Putamen (tissue), 1 donor: ENCODE data around the gene RPL37.
"Not testable (repeated sequence)": the region's sequence is repeated elsewhere in the genome, so short reads cannot be mapped to it uniquely, and the experiment has no call there.

Experiments
- DNase-seq: peaks from one replicate; pipeline ENCODE4 v3.0.0-alpha.2; 2016; ENCODE audit warnings: low spot score

Gene RPL37

DNA sequence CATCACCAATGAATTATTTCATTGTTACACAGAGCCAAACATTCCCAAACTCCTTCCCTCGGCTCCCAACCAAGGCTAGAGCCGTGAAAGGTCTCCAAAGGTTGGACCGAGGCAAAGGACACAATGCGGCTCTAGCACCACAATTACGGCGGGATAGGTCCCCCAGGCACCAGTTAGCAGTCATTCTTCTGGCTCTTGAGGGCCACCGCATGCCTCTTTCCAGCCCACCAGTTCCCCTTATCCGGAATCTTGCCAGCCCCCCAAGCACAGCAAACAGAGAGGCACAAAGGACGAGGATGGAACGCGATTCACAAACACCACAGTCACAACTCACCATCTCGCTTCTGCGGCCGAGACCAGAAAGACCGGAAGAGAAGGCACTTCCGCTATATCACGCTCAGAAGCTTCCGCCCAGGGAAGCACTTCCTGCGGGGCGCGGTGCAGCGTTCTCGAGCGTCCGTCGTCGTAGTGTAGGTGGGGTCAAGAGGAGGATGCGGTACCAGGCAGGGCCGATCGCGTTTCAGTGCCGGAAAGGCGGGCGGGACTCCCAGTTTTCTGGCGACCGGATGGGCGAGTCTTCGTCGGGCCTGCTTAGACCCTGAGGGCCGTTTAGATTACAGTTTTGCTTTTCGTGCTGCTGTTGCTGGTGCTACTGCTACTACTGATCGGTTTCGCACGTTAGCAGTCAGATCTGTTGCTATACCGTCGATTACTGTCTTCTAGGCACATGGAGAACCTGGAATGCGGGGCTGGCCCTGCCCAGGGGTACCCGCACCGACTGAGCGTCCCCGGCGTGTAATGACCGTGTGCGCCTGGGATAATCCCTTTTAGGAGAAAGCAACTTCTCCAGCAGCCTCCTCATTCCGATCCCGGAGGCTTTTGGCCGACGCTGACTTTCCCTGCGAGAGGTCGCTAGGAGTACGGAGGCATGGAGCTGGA is at the start of gene RPL37:
RPL37 (minus strand) TSS at position 374 of the 939 bp plus-strand sequence; CDS start at position 337, 37 bp downstream.
- DNase-seq: peak; percentile 98

DNA sequence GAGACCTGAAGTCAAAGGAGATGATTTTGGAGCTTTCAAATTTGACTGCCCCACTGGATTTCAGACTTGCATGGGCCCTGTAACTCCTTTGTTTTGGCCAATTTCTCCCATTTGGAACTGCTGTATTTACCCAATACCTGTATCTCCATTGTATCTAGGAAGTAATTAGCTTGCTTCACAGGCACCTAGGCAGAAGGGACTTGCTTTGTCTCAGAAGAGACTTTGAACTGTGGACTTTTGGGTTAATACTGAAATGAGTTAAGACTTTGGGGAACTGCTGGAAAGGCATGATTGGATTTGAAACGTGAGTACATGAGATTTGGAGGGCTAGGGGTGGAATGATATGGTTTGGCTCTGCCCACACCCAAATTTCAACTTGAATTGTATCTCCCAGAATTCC is 48.0 kb upstream of the RPL37 start:
- not testable (repeated sequence) for DNase-seq

DNA sequence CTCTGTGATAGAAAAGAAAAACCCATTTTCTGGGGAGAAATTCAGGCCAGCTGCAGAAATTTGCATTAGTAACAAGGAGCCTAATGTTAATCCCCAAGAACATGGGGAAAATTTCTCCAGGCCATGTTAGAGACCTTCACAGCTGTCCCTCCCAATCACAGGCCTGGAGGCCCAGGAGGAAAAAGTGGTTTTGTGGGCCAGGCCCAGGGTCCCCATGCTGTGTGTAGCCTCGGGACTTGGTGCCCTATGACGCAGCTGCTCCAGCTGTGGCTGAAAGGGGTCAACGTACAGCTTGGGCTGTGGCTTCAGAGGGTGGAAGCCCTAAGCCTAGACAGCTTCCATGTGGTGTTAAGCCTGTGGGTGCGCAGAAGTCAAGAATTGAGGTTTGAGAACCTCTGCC is 47.3 kb upstream of the RPL37 start:
- no peak for DNase-seq

GRCh38 chr5:40879163-40879942 is 44.3 kb upstream of the RPL37 start:
- peak; percentile 19 for DNase-seq

DNA sequence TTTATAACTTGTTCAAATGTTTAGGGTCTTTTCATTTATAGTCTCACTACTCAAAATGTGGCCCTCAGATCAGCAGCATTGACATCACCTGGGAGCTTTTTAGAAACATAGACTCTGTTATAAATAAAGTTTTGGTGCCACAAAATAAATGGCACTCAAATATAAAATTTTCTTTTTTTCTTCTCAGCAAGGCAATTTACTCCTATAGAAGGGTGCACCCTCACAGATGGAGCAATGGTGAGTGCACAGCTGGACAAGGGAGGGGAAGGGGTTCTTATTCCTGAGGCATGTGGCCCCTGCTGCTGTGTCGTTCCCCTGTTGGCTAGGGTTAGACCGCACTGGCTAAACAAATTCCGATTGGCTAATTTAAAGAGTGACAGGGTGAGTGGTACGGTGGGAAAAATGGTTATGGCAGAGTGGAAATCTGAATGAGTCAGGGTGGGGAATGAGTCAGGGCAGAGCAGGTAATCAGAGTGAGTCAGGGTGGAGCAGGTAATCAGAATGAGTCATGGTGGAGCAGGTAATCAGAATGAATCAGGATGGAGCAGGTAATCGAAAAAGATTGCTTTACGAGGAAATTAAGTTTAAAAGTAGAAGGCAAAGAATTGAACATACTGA is 42.5 kb upstream of the RPL37 start:
- DNase-seq: no peak

DNA sequence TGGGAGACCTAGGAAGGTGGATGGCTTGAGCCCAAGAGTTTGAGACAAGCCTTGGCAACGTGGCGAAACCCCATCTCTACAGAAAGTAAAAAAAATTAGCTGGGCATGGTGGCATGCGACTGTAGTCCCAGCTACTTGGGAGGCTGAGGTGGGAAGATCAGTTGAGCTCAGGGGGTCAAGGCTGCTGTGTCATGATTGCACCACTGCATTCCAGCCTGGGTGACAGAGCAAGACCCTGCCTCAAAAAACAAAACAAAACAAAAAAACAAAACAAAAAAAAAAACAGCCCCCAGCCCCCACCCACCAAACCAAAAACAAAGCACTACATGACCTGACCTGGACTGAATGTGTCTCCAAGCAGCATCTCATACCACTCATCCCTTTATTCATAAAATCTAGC is 40.9 kb upstream of the RPL37 start:
- no peak for DNase-seq

GRCh38 chr5:40873286-40873880 is 38.4 kb upstream of the RPL37 start:
- DNase-seq: no peak

- not testable (repeated sequence) for DNase-seq
Measured at GRCh38 chr5:40872253-40872652, 37.2 kb upstream of the RPL37 start.

DNA sequence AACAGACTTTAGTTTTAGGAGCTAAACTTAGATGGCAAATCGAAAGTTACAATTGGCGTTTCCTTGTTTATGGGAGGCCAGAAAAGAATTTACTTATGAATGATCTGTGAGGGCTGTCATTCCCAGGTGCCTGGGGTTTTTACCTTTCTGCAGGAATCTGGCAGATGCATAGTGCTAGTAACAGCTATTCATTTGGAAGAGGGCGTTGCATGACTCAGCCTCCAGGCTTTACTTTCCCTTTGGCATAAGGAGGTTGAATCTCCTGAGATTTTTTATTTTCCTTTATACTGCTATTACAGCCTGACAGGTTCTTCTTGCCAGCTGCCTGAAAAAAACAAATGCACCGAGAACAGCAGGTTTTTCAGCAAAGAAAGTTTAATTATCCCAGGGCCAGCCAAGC is 36.2 kb upstream of the RPL37 start:
- DNase-seq: peak; percentile 51

DNA sequence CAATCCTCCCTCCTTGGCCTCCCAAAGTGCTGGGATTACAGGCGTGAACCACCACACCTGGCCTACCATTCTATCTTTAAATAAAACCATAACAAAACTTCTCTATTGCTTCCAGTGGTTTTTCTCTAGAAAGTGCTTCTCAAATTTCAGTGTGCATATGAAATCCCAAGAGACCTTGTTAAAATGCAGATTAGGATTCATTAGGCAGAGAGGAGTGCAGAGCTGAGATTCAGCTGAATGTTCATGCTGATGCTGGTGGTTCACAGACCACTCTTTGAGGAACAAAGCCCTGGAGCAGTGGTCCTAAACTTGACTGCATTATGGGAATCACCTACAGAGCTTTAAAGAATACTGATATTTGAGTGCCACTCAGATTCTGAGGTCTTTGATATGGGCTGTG is 34.4 kb upstream of the RPL37 start:
- DNase-seq: no peak

DNA sequence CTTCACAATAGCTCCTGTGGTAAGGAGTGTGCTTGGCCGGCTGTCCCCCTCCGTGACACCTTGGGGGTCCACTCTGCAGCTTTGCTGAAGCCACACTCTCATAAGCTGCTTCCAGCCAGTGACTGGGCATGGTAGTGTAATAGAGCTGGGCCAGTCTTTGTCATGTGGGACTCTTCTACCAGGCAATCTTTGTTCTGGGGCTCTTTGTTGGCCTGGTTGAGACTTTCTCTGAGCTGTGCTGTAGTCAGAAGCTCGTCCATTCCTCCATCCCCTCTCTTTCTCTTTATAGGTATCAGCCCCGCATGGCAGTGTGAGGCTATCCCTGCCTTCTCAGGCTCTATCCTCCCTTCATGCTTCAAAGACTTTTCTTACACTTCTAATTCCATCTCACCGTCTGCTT is 31.8 kb upstream of the RPL37 start:
- DNase-seq: no peak

DNA sequence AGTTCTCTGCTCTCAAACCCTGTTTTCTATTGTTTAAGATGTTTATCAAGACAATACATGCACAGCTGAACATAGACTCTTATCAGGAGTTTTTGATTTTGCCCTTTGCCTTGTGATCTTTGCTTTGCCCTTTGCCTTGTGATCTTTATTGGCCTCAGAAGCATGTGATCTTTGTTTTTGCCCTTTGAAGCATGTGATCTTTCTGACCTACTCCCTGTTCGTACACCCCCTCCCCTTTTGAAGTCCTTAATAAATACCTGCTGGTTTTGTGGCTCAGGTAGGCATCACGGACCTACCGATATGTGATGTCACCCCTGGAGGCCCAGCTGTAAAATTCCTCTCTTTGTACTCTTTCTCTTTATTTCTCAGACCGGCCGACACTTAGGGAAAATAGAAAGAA is 30.0 kb upstream of the RPL37 start:
- not testable (repeated sequence) for DNase-seq

- DNase-seq: no peak
Measured at GRCh38 chr5:40860711-40861110, 25.7 kb upstream of the RPL37 start.

DNA sequence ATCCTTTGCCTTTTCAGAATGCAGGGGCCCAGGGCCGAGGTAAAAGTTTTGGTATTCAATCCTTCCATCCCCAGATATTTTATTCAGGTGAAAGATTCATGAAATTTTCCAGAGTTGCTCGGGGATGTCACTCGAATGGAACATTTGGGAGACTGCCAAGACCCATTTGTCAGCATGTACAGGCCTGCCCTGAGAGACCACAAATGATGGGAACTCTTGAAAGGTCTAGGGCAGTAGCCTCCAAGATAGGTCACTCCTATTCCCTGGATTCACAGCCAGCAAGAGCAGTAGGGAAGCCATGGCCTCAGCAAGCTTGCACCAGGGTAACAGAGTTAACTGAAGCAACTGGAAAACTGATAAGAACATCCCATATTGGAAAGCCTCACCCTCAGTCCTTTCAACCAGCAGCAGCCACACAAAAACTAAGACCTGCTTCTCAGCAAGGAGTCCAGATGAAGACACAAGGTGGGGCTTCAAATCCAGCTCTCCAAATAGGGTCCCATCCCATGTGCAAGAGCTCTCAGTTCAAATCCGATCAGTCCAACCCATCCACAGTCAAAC is 18.7 kb upstream of the RPL37 start:
- no peak for DNase-seq

GRCh38 chr5:40847525-40847924 is 12.5 kb upstream of the RPL37 start:
- no peak for DNase-seq

DNA sequence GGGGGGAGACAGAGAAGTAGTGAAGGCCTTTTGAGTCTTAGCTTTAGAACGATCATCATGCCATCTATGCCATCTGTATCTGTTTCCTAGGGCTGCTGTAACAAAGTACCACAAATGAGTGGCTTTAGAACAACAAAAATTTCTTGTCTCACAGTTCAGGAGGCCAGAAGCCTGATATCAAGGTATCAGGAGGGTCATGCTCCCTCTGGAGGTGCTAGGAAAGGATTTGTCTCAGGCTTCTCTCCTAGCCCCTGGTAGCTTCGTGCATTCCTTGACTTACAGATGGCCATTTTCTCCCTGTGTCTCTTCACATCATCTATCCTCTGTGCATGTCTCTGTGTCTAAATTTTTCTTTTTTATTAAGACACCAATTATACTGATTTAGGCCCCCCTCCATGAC is 11.3 kb upstream of the RPL37 start:
- DNase-seq: no peak

GRCh38 chr5:40844565-40844964 is 9.5 kb upstream of the RPL37 start:
- DNase-seq: no peak

DNA sequence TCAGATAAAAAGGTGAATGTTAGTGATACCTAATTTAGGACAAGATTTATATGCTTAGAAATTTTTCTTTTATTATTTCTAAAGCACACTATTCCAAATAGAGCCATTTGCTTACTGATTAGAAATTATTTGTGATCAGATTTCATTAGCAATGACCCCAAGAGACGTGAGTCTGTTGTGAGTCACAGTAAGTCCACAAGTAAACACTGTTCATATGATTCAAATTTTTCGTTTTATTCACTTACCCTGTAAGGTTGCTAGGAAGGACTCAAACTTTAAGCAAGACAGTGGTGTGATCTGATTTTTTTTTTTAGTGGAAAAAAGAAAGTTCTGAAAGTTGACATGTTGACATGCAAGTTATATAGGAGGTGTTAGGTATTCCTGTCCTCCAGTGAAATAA is 7.3 kb upstream of the RPL37 start:
- no peak for DNase-seq

DNA sequence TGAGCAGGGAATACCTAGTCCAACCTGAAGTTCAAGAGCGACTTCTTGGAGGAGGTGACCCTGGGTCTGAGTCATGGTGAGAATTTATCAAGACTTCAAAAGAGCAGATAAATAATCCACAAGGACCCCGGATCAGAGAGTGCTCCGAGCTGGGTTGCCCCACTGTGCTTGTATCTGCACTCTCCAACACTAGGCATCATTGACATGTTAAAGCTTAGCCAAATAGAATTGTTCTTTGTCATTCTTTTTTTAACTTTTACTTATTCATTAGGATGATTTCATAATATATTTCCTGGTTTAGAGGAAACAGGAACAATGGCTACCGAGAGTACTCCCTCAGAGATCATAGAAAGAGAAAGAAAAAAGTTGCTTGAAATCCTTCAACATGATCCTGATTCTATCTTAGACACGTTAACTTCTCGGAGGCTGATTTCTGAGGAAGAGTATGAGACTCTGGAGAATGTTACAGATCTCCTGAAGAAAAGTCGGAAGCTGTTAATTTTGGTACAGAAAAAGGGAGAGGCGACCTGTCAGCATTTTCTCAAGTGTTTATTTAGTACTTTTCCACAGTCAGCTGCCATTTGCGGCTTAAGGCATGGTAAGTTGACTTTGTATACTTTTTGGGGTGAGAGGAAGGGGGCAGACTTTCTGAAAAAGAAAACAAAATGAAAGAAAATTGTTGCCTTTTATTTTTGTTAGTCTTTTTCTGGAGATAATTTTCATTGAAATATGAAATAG is 6.2 kb upstream of the RPL37 start, which contains the start of gene CARD6:
CARD6 (plus strand) TSS at position 300 of the 738 bp plus-strand sequence; CDS start at position 316, 16 bp downstream.
- DNase-seq: no peak

DNA sequence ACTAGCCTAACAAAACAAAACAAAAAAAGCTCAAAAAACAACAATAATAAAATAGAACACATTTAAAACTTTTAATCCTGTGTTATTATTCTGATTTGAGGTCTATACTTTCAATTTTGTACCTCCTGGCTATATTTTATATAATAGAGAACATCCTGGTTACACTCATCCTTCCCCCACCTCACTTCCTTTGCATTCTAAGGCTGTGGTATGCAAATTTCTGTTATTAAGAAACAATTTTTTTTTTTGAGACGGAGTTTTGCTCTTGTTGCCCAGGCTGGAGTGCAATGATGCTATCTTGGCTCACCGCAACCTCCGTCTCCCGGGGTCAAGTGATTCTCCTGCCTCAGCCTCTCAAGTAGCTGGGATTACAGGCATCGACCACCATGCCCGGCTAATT is 3.1 kb upstream of the RPL37 start:
- no peak for DNase-seq

- peak; percentile 7 for DNase-seq
Measured at GRCh38 chr5:40834391-40834848, 602 bp downstream of the RPL37 start.
